Measurements from ENCODE around the gene BCAT1. TPM values are rescaled to one million over a fixed set of nuclear protein-coding genes. Genes with fewer than 3 reads are reported as not detected.

BCAT1 gene
- polyA plus RNA-seq, 1 experiment: 61.1 TPM

GRCh38 chr12:24907464-24907863, 41.4 kb downstream of the BCAT1 start:
- Histone ChIP-seq H3K9me3 (ENCODE audit: control insufficient read depth, insufficient read depth, low read length) (peaks cover 6% of the 10 kb centered on the region), H3K27ac (ENCODE audit: low read depth, low read length) (no peak overlapping the region), H3K4me3 (ENCODE audit: low read depth, low read length) (no peak overlapping the region), H3K27me3 (ENCODE audit: control insufficient read depth, insufficient read depth, low read length) (no peaks in the 10 kb centered on the region)
- TF ChIP-seq CTCF (IDR thresholded peaks at IDR 0.05; ENCODE audit: low read depth, low read length): no peak
- CTCF ChIA-PET: no interaction called here
- POLR2A ChIA-PET: interaction anchor here (0.6 kb wide), 1 partner anchor 277 kb away, joined by 3 read pairs; no protein-coding TSS in a partner anchor
- no peak for DNase-seq (ENCODE audit: low read depth, low spot score)

- Histone ChIP-seq H3K9me3 (ENCODE audit: control insufficient read depth, insufficient read depth, low read length) (peaks cover 6% of the 10 kb centered on the region), H3K4me3 (ENCODE audit: low read depth, low read length) (no peak overlapping the region), H3K27ac (ENCODE audit: low read depth, low read length) (no peak overlapping the region), H3K27me3 (ENCODE audit: control insufficient read depth, insufficient read depth, low read length) (no peaks in the 10 kb centered on the region)
- POLR2A ChIA-PET: interaction anchor here (0.6 kb wide), 1 partner anchor 8 kb away, joined by 3 read pairs; no protein-coding TSS in a partner anchor
- CTCF ChIA-PET: interaction anchor here (1.0 to 1.1 kb wide), 2 partner anchors 10 to 249 kb away, joined by 3 read pairs; no protein-coding TSS in a partner anchor
- TF ChIP-seq CTCF (IDR thresholded peaks at IDR 0.05; ENCODE audit: low read depth, low read length): no peak
- DNase-seq (ENCODE audit: low read depth, low spot score): no peak
Observed at GRCh38 chr12:24906141-24906540, 42.8 kb downstream of the BCAT1 start.

GRCh38 chr12:24905431-24905830, 43.5 kb downstream of the BCAT1 start:
- H3K27ac ChIP-seq (ENCODE audit: low read depth, low read length): no peak overlapping the region
- DNase-seq (ENCODE audit: low read depth, low spot score): no peak
- no peaks in the 10 kb centered on the region for H3K27me3 ChIP-seq (ENCODE audit: control insufficient read depth, insufficient read depth, low read length)
- ChIA-PET POLR2A (interaction anchor here (0.5 to 0.6 kb wide), 2 partner anchors 41 to 67 kb away, joined by 3 read pairs; no protein-coding TSS in a partner anchor), CTCF (interaction anchor here (1.0 to 1.1 kb wide), 2 partner anchors 10 to 250 kb away, joined by 3 read pairs; no protein-coding TSS in a partner anchor)
- H3K4me3 ChIP-seq (ENCODE audit: low read depth, low read length): no peak overlapping the region
- H3K9me3 ChIP-seq (ENCODE audit: control insufficient read depth, insufficient read depth, low read length): peaks cover 6% of the 10 kb centered on the region
- no peak for TF ChIP-seq CTCF (IDR thresholded peaks at IDR 0.05; ENCODE audit: low read depth, low read length)

GRCh38 chr12:24904871-24905270, 44.0 kb downstream of the BCAT1 start:
- H3K27me3 ChIP-seq (ENCODE audit: control insufficient read depth, insufficient read depth, low read length): no peaks in the 10 kb centered on the region
- CTCF ChIA-PET: interaction anchor here (1.1 kb wide), 1 partner anchor 250 kb away, joined by 3 read pairs; no protein-coding TSS in a partner anchor
- POLR2A ChIA-PET: interaction anchor here (0.6 kb wide), 1 partner anchor 66 kb away, joined by 3 read pairs; no protein-coding TSS in a partner anchor
- H3K4me3 ChIP-seq (ENCODE audit: low read depth, low read length): no peak overlapping the region
- no peak for TF ChIP-seq CTCF (IDR thresholded peaks at IDR 0.05; ENCODE audit: low read depth, low read length)
- no peak overlapping the region for H3K27ac ChIP-seq (ENCODE audit: low read depth, low read length)
- H3K9me3 ChIP-seq (ENCODE audit: control insufficient read depth, insufficient read depth, low read length): peaks cover 3% of the 10 kb centered on the region
- no peak for DNase-seq (ENCODE audit: low read depth, low spot score)

GRCh38 chr12:24903329-24904088, 45.4 kb downstream of the BCAT1 start:
- Histone ChIP-seq H3K9me3 (ENCODE audit: control insufficient read depth, insufficient read depth, low read length) (no peaks in the 10 kb centered on the region; the same call in 1 of the 2 replicates), H3K27me3 (ENCODE audit: control insufficient read depth, insufficient read depth, low read length) (no peaks in the 10 kb centered on the region), H3K4me3 (ENCODE audit: low read depth, low read length) (peak overlapping the region; percentile 60), H3K27ac (ENCODE audit: low read depth, low read length) (peak overlapping the region; percentile 42)
- no peak for TF ChIP-seq CTCF (IDR thresholded peaks at IDR 0.05; ENCODE audit: low read depth, low read length)
- DNase-seq (ENCODE audit: low read depth, low spot score): no peak
- ChIA-PET CTCF (no interaction called here), POLR2A (interaction anchor here (0.7 to 1.9 kb wide), 2 partner anchors 13 to 44 kb away, joined by 3 to 7 read pairs; no protein-coding TSS in a partner anchor)
